Activated T-cell treated with anti-CD3 and anti-CD28 coated beads, Interleukin-2, amount 50 U/mL, for 72 hours (primary cell): Measurements from ENCODE around the gene TUBE1. TPM values are rescaled to one million over a fixed set of nuclear protein-coding genes. Genes with fewer than 3 reads are reported as not detected.

ENCODE experiments used
- ATAC-seq, 2 donors: fragments of 150-1000 bp; cut with Tn5 transposase; replicated peaks in 1 of 2; 2 replicates each; pipeline ENCODE4 v1.10.0; 2021; ENCODE audit warnings: moderate library complexity in 2 of 2, mild to moderate bottlenecking in 1 of 2
- DNase-seq, 2 donors: peaks; one replicate each; pipeline ENCODE4 v3.0.0; 2021 to 2022; ENCODE audit warnings: mixed read lengths in 1 of 2
- H3K27ac Mint-ChIP-seq: one replicate; pipeline ENCODE4 v1.8.0; 2022; ENCODE audit warnings: mild to moderate bottlenecking, moderate library complexity, mixed read lengths
- H3K27me3 Mint-ChIP-seq: one replicate; pipeline ENCODE4 v1.8.0; 2022; ENCODE audit warnings: low read depth, mixed read lengths
- H3K36me3 Mint-ChIP-seq, 2 donors: one replicate each; pipeline ENCODE4 v1.8.0; 2022; ENCODE audit warnings: mixed read lengths in 2 of 2, mild to moderate bottlenecking in 1 of 2; ENCODE audit not compliant: insufficient read depth in 2 of 2
- H3K4me1 Mint-ChIP-seq: one replicate; pipeline ENCODE4 v1.8.0; 2022; ENCODE audit warnings: low read depth, mixed read lengths
- H3K4me3 Mint-ChIP-seq, 2 donors: one replicate each; pipeline ENCODE4 v1.8.0; 2022; ENCODE audit warnings: mild to moderate bottlenecking in 2 of 2, mixed read lengths in 2 of 2, moderate library complexity in 2 of 2
- H3K9me3 Mint-ChIP-seq, 2 donors: one replicate each; pipeline ENCODE4 v1.8.0; 2022; ENCODE audit warnings: mixed read lengths in 2 of 2
- total RNA-seq, 2 donors: library from RNA; stranded (reverse); gene quantifications; one replicate each; pipeline ENCODE4 v1.2.3, GENCODE V29; 2022

Gene TUBE1
- total RNA-seq, 2 donors from 2014 or later: 66.4 to 76.6 TPM

DNA sequence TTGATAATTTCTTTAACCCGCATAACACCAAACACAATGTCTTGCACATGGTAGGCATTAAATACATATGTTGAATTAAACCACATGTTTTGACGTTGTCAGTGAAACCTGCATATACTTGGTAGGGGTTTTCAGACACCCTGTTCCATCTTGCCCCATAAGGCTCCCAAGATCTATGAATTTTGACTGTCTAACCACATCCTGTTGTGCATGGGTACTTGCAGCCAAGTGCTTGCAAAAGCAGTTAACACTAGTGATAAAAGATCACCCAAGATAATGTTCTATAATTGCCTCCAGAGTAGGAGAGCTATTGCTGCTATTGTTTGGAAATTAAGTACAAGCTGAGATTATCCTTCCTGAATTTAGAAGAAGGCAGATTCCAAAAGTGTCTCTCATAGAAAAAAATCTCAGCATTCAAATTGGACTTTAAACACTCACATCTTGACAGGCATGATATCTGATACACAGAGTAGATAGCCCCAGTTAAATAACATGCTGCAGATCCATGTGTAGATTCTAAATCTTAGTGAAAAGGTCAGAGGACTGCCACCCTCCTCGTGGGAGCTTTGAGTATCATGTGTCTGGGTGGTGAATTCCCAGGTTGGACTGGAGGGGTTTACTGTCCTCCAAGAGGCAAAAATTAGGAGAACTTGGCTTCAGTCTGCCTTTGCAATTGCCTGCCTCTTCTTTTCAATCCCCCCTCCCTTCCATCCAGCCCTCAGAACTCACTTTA is 59.2 kb downstream of the TUBE1 start:
- Mint-ChIP-seq H3K9me3 (peaks cover 10 to 12% of the 10 kb centered on the region in 2 donors), H3K36me3 (peaks cover 11 to 19% of the 10 kb centered on the region in 2 donors), H3K4me1 (peaks cover 73% of the 10 kb centered on the region), H3K27me3 (no peaks in the 10 kb centered on the region), H3K27ac (peak overlapping the region; percentile 79), H3K4me3 (peak overlapping the region; percentile 50 to 75)
- ATAC-seq (peak; percentile 95), DNase-seq (peak; percentile 46 to 48)

DNA sequence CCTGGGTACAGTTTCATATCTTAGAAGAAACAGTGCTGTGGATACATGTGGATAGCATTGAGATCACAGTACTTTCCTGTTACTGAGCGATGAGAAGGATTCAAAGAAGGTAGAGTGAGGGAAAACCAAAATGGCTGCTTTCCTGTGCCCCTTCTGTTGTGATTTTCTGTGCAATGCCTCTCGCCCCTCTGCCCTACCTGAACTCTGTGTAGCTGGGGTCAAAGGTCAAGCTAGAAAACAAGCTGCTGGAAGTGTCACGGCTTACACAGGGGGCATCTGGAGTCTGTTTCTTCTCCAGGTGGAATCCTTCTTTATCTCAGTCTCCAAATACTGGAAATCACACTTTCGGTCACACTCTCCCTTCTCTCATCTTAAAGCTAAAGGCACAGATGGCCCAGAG is 60.3 kb downstream of the TUBE1 start:
- H3K4me3 Mint-ChIP-seq: peak overlapping the region in 1 of 2 donors; percentile 50
- peak overlapping the region; percentile 36 for H3K27ac Mint-ChIP-seq
- H3K27me3 Mint-ChIP-seq: no peaks in the 10 kb centered on the region
- ATAC-seq (no peak), DNase-seq (no peak)
- H3K36me3 Mint-ChIP-seq: peaks cover 11 to 19% of the 10 kb centered on the region in 2 donors
- H3K9me3 Mint-ChIP-seq: peaks cover 10 to 12% of the 10 kb centered on the region in 2 donors
- H3K4me1 Mint-ChIP-seq: peaks cover 74% of the 10 kb centered on the region

DNA sequence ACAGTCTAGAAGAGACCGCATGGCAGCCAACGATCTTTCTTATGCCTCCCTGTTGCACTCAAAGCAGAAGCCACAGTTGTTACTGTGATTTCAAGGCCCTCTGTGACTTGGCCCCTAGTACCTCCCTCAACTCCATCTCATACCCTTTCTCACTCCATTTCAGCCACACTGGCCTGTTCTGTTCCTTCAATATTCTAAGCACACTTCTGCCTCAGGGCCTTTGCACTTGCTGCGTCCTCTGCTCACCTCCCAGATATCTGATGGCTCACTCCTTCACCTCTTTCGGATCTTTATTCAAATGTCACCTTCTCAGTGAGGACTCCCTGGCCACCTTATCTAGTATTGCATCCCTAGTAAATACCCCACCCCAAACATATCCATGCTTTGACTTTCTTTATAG is 62.8 kb downstream of the TUBE1 start:
- H3K4me1 Mint-ChIP-seq: peaks cover 73% of the 10 kb centered on the region
- ATAC-seq (no peak), DNase-seq (no peak)
- H3K27me3 Mint-ChIP-seq: no peaks in the 10 kb centered on the region
- peaks cover 11 to 19% of the 10 kb centered on the region in 2 donors for H3K36me3 Mint-ChIP-seq
- peaks cover 10 to 12% of the 10 kb centered on the region in 2 donors for H3K9me3 Mint-ChIP-seq
- H3K4me3 Mint-ChIP-seq: no peak overlapping the region
- no peak overlapping the region for H3K27ac Mint-ChIP-seq

DNA sequence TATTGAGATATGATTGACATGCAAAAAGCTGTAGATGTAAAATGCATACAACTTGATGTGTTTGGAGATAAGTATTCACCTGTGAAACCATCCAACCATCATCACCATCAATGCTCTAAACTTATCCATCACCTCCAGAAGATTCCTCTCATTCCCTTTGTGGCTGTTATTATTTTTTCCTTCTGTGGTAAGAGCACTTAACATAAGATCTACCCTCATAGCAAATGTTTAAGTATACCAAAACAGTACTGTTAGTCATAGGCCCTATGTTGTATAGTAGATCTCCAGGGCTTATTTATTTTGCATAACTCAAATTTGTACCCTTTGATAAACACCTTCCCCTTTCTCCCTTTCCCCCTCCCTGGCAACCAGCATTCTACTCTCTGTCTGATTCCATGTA is 64.5 kb downstream of the TUBE1 start:
- peaks cover 11 to 19% of the 10 kb centered on the region in 2 donors for H3K36me3 Mint-ChIP-seq
- ATAC-seq (no peak), DNase-seq (no peak)
- no peaks in the 10 kb centered on the region for H3K27me3 Mint-ChIP-seq
- H3K4me1 Mint-ChIP-seq: peaks cover 65% of the 10 kb centered on the region
- no peak overlapping the region for H3K4me3 Mint-ChIP-seq
- no peak overlapping the region for H3K27ac Mint-ChIP-seq
- peaks cover 10 to 12% of the 10 kb centered on the region in 2 donors for H3K9me3 Mint-ChIP-seq

DNA sequence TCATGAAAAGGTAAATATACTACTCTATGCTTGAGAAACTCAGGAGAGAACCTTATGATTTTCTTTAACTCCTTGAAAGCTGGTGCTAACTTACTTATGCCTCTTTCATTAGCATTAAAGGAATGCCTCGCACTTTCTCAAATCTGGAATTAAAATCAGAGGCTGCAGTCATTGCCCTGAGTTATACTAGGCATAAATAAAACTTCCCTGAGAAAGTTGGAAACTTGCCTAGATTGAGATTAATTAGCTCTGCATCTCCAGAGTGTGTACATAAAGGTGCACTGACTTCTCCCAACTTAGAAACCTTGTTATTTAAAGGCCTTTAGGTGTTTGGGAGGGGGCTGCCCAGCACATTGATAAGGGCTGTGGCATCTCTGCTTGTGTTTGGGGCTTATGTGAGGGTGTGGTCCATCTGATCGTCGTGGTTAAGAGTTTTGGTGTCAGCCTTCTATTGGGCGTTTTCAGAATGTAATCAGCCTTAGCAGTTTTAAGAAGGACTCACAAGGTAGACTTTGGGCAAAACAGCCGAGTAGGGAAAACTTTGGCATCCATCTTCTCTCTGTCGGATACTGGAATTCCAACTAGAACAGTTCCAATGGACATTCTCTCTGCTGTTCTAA is 65.5 kb downstream of the TUBE1 start:
- H3K27me3 Mint-ChIP-seq: no peaks in the 10 kb centered on the region
- ATAC-seq (no peak), DNase-seq (no peak)
- H3K9me3 Mint-ChIP-seq: peaks cover 10 to 12% of the 10 kb centered on the region in 2 donors
- peaks cover 11 to 18% of the 10 kb centered on the region in 2 donors for H3K36me3 Mint-ChIP-seq
- H3K27ac Mint-ChIP-seq: no peak overlapping the region
- peaks cover 66% of the 10 kb centered on the region for H3K4me1 Mint-ChIP-seq
- H3K4me3 Mint-ChIP-seq: no peak overlapping the region

Other genes starting within 250 kb of the TUBE1 start
- 100 to 1,000 TPM; 504 to 505 TPM for gene FYN, start 214.0 kb downstream of the TUBE1 start, total RNA-seq
- gene CCN6, start 33.4 kb downstream of the TUBE1 start, total RNA-seq: under 1 TPM; 0.25 to 0.74 TPM
- 1 to 10 TPM; 3.3 to 6.6 TPM for gene FAM229B, start 109 bp upstream of the TUBE1 start, total RNA-seq
- gene LAMA4, start 167.1 kb upstream of the TUBE1 start, total RNA-seq: under 1 TPM in 1 of 2 donors, not detected in 1; 0.14 TPM